ENCODE measurements around the gene CEP57L1. TPM values are rescaled to one million over a fixed set of nuclear protein-coding genes. Genes with fewer than 3 reads are reported as not detected.

CEP57L1 gene
- total RNA-seq, 1 donor from 2014 or later, result 17.5 TPM

DNA sequence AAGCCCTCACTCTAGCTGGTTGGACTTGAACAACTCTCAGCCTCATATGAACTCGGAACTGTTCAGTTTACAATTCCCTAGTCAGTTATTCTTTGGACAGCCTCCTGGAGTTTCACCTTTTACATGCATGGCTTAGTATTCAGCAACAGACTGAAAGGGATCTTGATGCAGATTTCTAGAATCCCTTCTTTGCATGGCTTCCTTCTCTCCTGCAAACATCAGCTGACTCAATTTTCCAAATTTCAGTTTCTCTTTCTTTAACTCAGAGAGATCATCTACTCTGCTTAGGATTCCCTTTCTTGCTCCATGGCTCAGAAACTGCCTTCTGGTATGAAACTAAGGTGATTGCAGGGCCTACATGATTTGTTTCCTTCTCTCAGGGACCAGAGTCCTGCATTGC is 99.6 kb downstream of the CEP57L1 start:
- H3K4me1 Mint-ChIP-seq (ENCODE audit: low read depth, unreplicated experiment), result no peaks in the 10 kb centered on the region
- no peaks in the 10 kb centered on the region for H3K79me2 ChIP-seq (ENCODE audit: insufficient read depth, low read length)
- no peak for TF ChIP-seq EZH2 (IDR thresholded peaks at IDR 0.05; ENCODE audit: insufficient read depth, low read length)
- TF ChIP-seq, protein P1, sequence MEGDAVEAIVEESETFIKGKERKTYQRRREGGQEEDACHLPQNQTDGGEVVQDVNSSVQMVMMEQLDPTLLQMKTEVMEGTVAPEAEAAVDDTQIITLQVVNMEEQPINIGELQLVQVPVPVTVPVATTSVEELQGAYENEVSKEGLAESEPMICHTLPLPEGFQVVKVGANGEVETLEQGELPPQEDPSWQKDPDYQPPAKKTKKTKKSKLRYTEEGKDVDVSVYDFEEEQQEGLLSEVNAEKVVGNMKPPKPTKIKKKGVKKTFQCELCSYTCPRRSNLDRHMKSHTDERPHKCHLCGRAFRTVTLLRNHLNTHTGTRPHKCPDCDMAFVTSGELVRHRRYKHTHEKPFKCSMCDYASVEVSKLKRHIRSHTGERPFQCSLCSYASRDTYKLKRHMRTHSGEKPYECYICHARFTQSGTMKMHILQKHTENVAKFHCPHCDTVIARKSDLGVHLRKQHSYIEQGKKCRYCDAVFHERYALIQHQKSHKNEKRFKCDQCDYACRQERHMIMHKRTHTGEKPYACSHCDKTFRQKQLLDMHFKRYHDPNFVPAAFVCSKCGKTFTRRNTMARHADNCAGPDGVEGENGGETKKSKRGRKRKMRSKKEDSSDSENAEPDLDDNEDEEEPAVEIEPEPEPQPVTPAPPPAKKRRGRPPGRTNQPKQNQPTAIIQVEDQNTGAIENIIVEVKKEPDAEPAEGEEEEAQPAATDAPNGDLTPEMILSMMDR (IDR thresholded peaks at IDR 0.05; ENCODE audit: insufficient read depth, low read depth, low read length), result no peak
- H3K9ac ChIP-seq (ENCODE audit: low read length), result no peak overlapping the region
- H2AFZ ChIP-seq (ENCODE audit: low read depth, low read length), result no peak overlapping the region
- H3K27ac ChIP-seq (ENCODE audit: low read depth, low read length), result no peak overlapping the region
- H3K27me3 Mint-ChIP-seq (ENCODE audit: low read depth, unreplicated experiment), result no peaks in the 10 kb centered on the region
- no peak overlapping the region for H3K4me3 Mint-ChIP-seq (ENCODE audit: unreplicated experiment)
- no peaks in the 10 kb centered on the region for H4K20me1 ChIP-seq (ENCODE audit: insufficient read depth, low read length)
- FAIRE-seq (no peak), DNase-seq (ENCODE audit: low read depth) (no peak)
- H3K27ac Mint-ChIP-seq (ENCODE audit: unreplicated experiment), result no peak overlapping the region
- H3K4me1 ChIP-seq (ENCODE audit: insufficient read depth, low read length), result no peaks in the 10 kb centered on the region
- H3K9me3 ChIP-seq (ENCODE audit: insufficient read depth, low read depth, low read length), result no peaks in the 10 kb centered on the region
- peaks cover 14% of the 10 kb centered on the region for H3K9me3 Mint-ChIP-seq (ENCODE audit: unreplicated experiment)
- H3K4me2 ChIP-seq (ENCODE audit: low read length), result no peak overlapping the region
- no peaks in the 10 kb centered on the region for H3K36me3 ChIP-seq (ENCODE audit: insufficient read depth, low read length)
- peaks cover 2% of the 10 kb centered on the region for H3K36me3 Mint-ChIP-seq (ENCODE audit: low read depth, unreplicated experiment)
- H3K27me3 ChIP-seq (ENCODE audit: insufficient read depth, low read length), result no peaks in the 10 kb centered on the region
- H3K4me3 ChIP-seq (ENCODE audit: insufficient read depth, low read depth, low read length), result no peak overlapping the region

DNA sequence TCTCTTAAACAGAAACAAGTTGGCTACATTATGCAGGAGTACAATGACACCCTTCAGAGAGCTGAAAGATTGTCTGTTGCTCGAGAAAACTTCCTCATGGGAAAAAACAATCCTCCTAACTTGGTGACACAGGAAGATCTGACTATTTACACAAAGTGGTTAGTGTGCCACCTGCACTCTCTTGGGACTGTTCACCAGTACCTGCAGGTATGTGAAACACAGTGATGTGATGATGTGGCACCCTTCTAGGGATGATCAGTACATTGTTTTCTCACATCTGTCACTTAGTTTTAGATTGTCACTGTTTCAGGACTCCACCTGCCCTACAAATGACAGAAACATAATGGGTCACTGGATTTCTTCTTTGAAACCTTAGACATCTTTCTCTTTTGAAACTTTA is 101.8 kb downstream of the CEP57L1 start:
- Histone ChIP-seq H3K36me3 (ENCODE audit: insufficient read depth, low read length) (no peaks in the 10 kb centered on the region), H3K9me3 (ENCODE audit: insufficient read depth, low read depth, low read length) (no peaks in the 10 kb centered on the region), H2AFZ (ENCODE audit: low read depth, low read length) (no peak overlapping the region), H3K4me1 (ENCODE audit: insufficient read depth, low read length) (no peaks in the 10 kb centered on the region), H3K27ac (ENCODE audit: low read depth, low read length) (no peak overlapping the region), H3K9ac (ENCODE audit: low read length) (no peak overlapping the region), H3K4me2 (ENCODE audit: low read length) (no peak overlapping the region), H4K20me1 (ENCODE audit: insufficient read depth, low read length) (no peaks in the 10 kb centered on the region), H3K79me2 (ENCODE audit: insufficient read depth, low read length) (no peaks in the 10 kb centered on the region), H3K27me3 (ENCODE audit: insufficient read depth, low read length) (no peaks in the 10 kb centered on the region), H3K4me3 (ENCODE audit: insufficient read depth, low read depth, low read length) (no peak overlapping the region)
- Mint-ChIP-seq H3K4me3 (ENCODE audit: unreplicated experiment) (no peak overlapping the region), H3K4me1 (ENCODE audit: low read depth, unreplicated experiment) (no peaks in the 10 kb centered on the region), H3K9me3 (ENCODE audit: unreplicated experiment) (peaks cover 10% of the 10 kb centered on the region), H3K27ac (ENCODE audit: unreplicated experiment) (no peak overlapping the region), H3K36me3 (ENCODE audit: low read depth, unreplicated experiment) (peaks cover 2% of the 10 kb centered on the region), H3K27me3 (ENCODE audit: low read depth, unreplicated experiment) (no peaks in the 10 kb centered on the region)
- no peak for DNase-seq (ENCODE audit: low read depth)
- TF ChIP-seq, protein P1 (IDR thresholded peaks at IDR 0.05; ENCODE audit: insufficient read depth, low read depth, low read length), result no peak
- TF ChIP-seq EZH2 (IDR thresholded peaks at IDR 0.05; ENCODE audit: insufficient read depth, low read length), result no peak
- FAIRE-seq, result no peak

- Mint-ChIP-seq H3K4me3 (ENCODE audit: unreplicated experiment) (no peak overlapping the region), H3K4me1 (ENCODE audit: low read depth, unreplicated experiment) (no peaks in the 10 kb centered on the region), H3K27ac (ENCODE audit: unreplicated experiment) (peak overlapping the region; percentile 81), H3K27me3 (ENCODE audit: low read depth, unreplicated experiment) (no peaks in the 10 kb centered on the region), H3K36me3 (ENCODE audit: low read depth, unreplicated experiment) (no peaks in the 10 kb centered on the region), H3K9me3 (ENCODE audit: unreplicated experiment) (peaks cover 2% of the 10 kb centered on the region)
- H3K27ac ChIP-seq (ENCODE audit: low read depth, low read length), result no peak overlapping the region
- no peaks in the 10 kb centered on the region for H3K79me2 ChIP-seq (ENCODE audit: insufficient read depth, low read length)
- H3K4me2 ChIP-seq (ENCODE audit: low read length), result no peak overlapping the region
- H3K36me3 ChIP-seq (ENCODE audit: insufficient read depth, low read length), result no peaks in the 10 kb centered on the region
- FAIRE-seq (no peak), DNase-seq (ENCODE audit: low read depth) (no peak)
- no peaks in the 10 kb centered on the region for H3K4me1 ChIP-seq (ENCODE audit: insufficient read depth, low read length)
- TF ChIP-seq, protein P1 (IDR thresholded peaks at IDR 0.05; ENCODE audit: insufficient read depth, low read depth, low read length), result no peak
- TF ChIP-seq EZH2 (IDR thresholded peaks at IDR 0.05; ENCODE audit: insufficient read depth, low read length), result no peak
- no peaks in the 10 kb centered on the region for H3K27me3 ChIP-seq (ENCODE audit: insufficient read depth, low read length)
- H2AFZ ChIP-seq (ENCODE audit: low read depth, low read length), result no peak overlapping the region
- H4K20me1 ChIP-seq (ENCODE audit: insufficient read depth, low read length), result no peaks in the 10 kb centered on the region
- no peaks in the 10 kb centered on the region for H3K9me3 ChIP-seq (ENCODE audit: insufficient read depth, low read depth, low read length)
- H3K9ac ChIP-seq (ENCODE audit: low read length), result no peak overlapping the region
- no peak overlapping the region for H3K4me3 ChIP-seq (ENCODE audit: insufficient read depth, low read depth, low read length)
Observed at GRCh38 chr6:109202409-109203264, 107.3 kb downstream of the CEP57L1 start.
